ENCODE results near the gene CR1L. TPM values are rescaled to one million over a fixed set of nuclear protein-coding genes. Genes with fewer than 3 reads are reported as not detected.

CR1L gene
- total RNA-seq, result not detected

- TF ChIP-seq CTCF (IDR thresholded peaks at IDR 0.05 in 4 of 5, conservative IDR thresholded peaks at IDR 0.05 in 1 of 5) (no peak), POLR2A (IDR thresholded peaks at IDR 0.05) (no peak)
- intact Hi-C loops (cut with DNase I; ENCODE audit: low total_unique reads), result no loop called here
- Histone ChIP-seq H3K36me3 (no peaks in the 10 kb centered on the region), H3K9me3 (no peaks in the 10 kb centered on the region), H3K27ac (no peak within 1 kb of the TSS), H3K4me3 (peak within 1 kb of the TSS; percentile 57 to 89 (median 66)), H3K27me3 (peaks cover 0 to 4% (median 3%) of the 10 kb centered on the region in 3 donors), H3K4me1 (peaks cover 3 to 11% of the 10 kb centered on the region in 2 donors)
- ATAC-seq, result peak; percentile 80 to 94
- peak; percentile 41 to 63 for DNase-seq
- in situ Hi-C loops (cut with MboI; ENCODE audit: low sequenced_read_pairs in 4 of 4), result no loop called here
Measured at GRCh38 chr1:207644852-207645634, at the start of gene CR1L. Gene CR1L (plus strand): TSS chr1:207645133. CDS start chr1:207645234, 101 bp downstream.

GRCh38 chr1:207603777-207604176, 41.2 kb upstream of the CR1L start:
- in situ Hi-C loops (cut with MboI; ENCODE audit: low sequenced_read_pairs in 4 of 4), result no loop called here
- TF ChIP-seq CTCF (IDR thresholded peaks at IDR 0.05 in 4 of 5, conservative IDR thresholded peaks at IDR 0.05 in 1 of 5), result no peak
- no peak for TF ChIP-seq POLR2A (IDR thresholded peaks at IDR 0.05)
- Histone ChIP-seq H3K27ac (no peak overlapping the region), H3K36me3 (no peaks in the 10 kb centered on the region), H3K27me3 (no peaks in the 10 kb centered on the region), H3K4me1 (no peaks in the 10 kb centered on the region), H3K4me3 (no peak overlapping the region), H3K9me3 (no peaks in the 10 kb centered on the region)
- DNase-seq (no peak), ATAC-seq (no peak)
- intact Hi-C loops (cut with DNase I; ENCODE audit: low total_unique reads), result no loop called here

GRCh38 chr1:207605444-207606361, 39.2 kb upstream of the CR1L start:
- in situ Hi-C loops (cut with MboI; ENCODE audit: low sequenced_read_pairs in 4 of 4), result no loop called here
- ATAC-seq (peak in 1 of 2 donors; percentile 78), DNase-seq (no peak)
- H3K36me3 ChIP-seq, result no peaks in the 10 kb centered on the region
- intact Hi-C loops (cut with DNase I; ENCODE audit: low total_unique reads), result no loop called here
- TF ChIP-seq POLR2A (IDR thresholded peaks at IDR 0.05) (no peak), CTCF (IDR thresholded peaks at IDR 0.05 in 4 of 5, conservative IDR thresholded peaks at IDR 0.05 in 1 of 5) (no peak)
- H3K4me1 ChIP-seq, result no peaks in the 10 kb centered on the region
- no peak overlapping the region for H3K4me3 ChIP-seq
- no peaks in the 10 kb centered on the region for H3K27me3 ChIP-seq
- no peaks in the 10 kb centered on the region for H3K9me3 ChIP-seq
- no peak overlapping the region for H3K27ac ChIP-seq

GRCh38 chr1:207606362-207606755, 38.6 kb upstream of the CR1L start:
- TF ChIP-seq POLR2A (IDR thresholded peaks at IDR 0.05), result no peak
- TF ChIP-seq CTCF (IDR thresholded peaks at IDR 0.05 in 4 of 5, conservative IDR thresholded peaks at IDR 0.05 in 1 of 5), result no peak
- intact Hi-C loops (cut with DNase I; ENCODE audit: low total_unique reads), result no loop called here

More at GRCh38 chr1:207606362-207606755, 38.6 kb upstream of the CR1L start:
- ATAC-seq (no peak), DNase-seq (no peak)
- no peaks in the 10 kb centered on the region for H3K36me3 ChIP-seq
- H3K4me3 ChIP-seq, result no peak overlapping the region
- H3K4me1 ChIP-seq, result no peaks in the 10 kb centered on the region
- H3K27me3 ChIP-seq, result no peaks in the 10 kb centered on the region
- in situ Hi-C loops (cut with MboI; ENCODE audit: low sequenced_read_pairs in 4 of 4), result no loop called here
- H3K9me3 ChIP-seq, result no peaks in the 10 kb centered on the region
- H3K27ac ChIP-seq, result no peak overlapping the region

Data from gastrocnemius medialis (tissue), 4 donors.